Naive B cell (primary cell): ENCODE measurements around the gene ZNF239. TPM values are rescaled to one million over a fixed set of nuclear protein-coding genes. Genes with fewer than 3 reads are reported as not detected.
A peak's percentile ranks its signal among the peaks of the same experiment; 100 is the strongest.
"Not testable (repeated sequence)": the region's sequence is repeated elsewhere in the genome, so short reads cannot be mapped to it uniquely, and the experiment has no call there.

Source experiments
- ATAC-seq, 2 donors: fragments of 150-1000 bp; cut with Tn5 transposase; 2 replicates each; pipeline ENCODE4 v1.10.0; 2021; ENCODE audit warnings: low read depth in 2 of 2, mild to moderate bottlenecking in 2 of 2, moderate library complexity in 2 of 2
- DNase-seq: peaks from one replicate; pipeline ENCODE4 v3.0.0; 2022
- H3K27ac Mint-ChIP-seq, 6 donors: one replicate each; pipeline ENCODE4 v1.8.0; 2020 to 2022; ENCODE audit warnings: mild to moderate bottlenecking in 6 of 6, mixed read lengths in 6 of 6, moderate library complexity in 5 of 6, inconsistent platforms in 2 of 6
- H3K27me3 Mint-ChIP-seq, 3 donors: one replicate each; pipeline ENCODE4 v1.8.0; 2021 to 2022; ENCODE audit warnings: mixed read lengths in 3 of 3, mild to moderate bottlenecking in 1 of 3
- H3K36me3 Mint-ChIP-seq, 2 donors: one replicate each; pipeline ENCODE4 v1.8.0; 2020 to 2022; ENCODE audit warnings: mixed read lengths in 2 of 2, inconsistent platforms in 1 of 2, mild to moderate bottlenecking in 1 of 2
- H3K4me1 Mint-ChIP-seq, 3 donors: one replicate each; pipeline ENCODE4 v1.8.0; 2020 to 2022; ENCODE audit warnings: mixed read lengths in 3 of 3, inconsistent platforms in 1 of 3, mild to moderate bottlenecking in 1 of 3, moderate library complexity in 1 of 3
- H3K4me3 Mint-ChIP-seq, 8 donors: one replicate each; pipeline ENCODE4 v1.8.0; 2020 to 2022; ENCODE audit warnings: mild to moderate bottlenecking in 8 of 8, mixed read lengths in 8 of 8, moderate library complexity in 8 of 8, inconsistent platforms in 2 of 8
- H3K9me3 Mint-ChIP-seq, 7 donors: one replicate each; pipeline ENCODE4 v1.8.0; 2020 to 2022; ENCODE audit warnings: mixed read lengths in 7 of 7, mild to moderate bottlenecking in 5 of 7, inconsistent platforms in 2 of 7, moderate library complexity in 1 of 7
- polyA plus RNA-seq, 6 donors: library from polyadenylated mRNA; unstranded; fragments of 300-500 nt; fragmentation: Illumina TruSeq; gene quantifications; one replicate each; pipeline ENCODE4 v1.2.3, GENCODE V29; 2021; ENCODE audit warnings: low read depth in 6 of 6

The ZNF239 gene
- polyA plus RNA-seq, 6 donors from 2014 or later: 1.9 to 14.1 (median 3.0) TPM

DNA sequence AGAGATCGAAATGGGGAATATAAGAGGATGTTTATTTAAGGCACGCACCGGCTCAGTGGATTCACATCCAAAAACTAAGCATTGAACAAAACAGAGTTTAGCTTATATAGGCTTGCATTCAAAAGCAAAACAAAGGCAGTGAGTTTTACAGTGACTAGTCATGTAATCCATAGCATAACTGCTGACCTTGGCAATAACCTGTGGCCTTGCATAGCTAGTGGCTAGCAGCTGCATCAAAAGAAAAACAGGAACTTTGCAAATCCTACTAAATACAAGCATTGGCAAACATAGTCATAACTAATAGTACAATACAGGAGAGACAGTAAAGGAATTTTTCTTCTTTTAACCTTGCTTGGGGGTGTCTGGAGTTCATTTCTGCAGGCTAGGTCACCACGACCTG lies 22.1 kb upstream of the ZNF239 start:
- H3K4me3 Mint-ChIP-seq: peak overlapping the region in 2 of 8 donors; percentile 95 to 97
- H3K4me1 Mint-ChIP-seq: peaks cover 19 to 29% (median 26%) of the 10 kb centered on the region in 3 donors
- H3K27me3 Mint-ChIP-seq: no peaks in the 10 kb centered on the region
- peaks cover under 1 to 6% of the 10 kb centered on the region in 2 donors for H3K36me3 Mint-ChIP-seq
- ATAC-seq: no peak
- no peak overlapping the region for H3K27ac Mint-ChIP-seq
- DNase-seq: no peak
- H3K9me3 Mint-ChIP-seq: peaks cover 0 to 6% (median 3%) of the 10 kb centered on the region in 7 donors

DNA sequence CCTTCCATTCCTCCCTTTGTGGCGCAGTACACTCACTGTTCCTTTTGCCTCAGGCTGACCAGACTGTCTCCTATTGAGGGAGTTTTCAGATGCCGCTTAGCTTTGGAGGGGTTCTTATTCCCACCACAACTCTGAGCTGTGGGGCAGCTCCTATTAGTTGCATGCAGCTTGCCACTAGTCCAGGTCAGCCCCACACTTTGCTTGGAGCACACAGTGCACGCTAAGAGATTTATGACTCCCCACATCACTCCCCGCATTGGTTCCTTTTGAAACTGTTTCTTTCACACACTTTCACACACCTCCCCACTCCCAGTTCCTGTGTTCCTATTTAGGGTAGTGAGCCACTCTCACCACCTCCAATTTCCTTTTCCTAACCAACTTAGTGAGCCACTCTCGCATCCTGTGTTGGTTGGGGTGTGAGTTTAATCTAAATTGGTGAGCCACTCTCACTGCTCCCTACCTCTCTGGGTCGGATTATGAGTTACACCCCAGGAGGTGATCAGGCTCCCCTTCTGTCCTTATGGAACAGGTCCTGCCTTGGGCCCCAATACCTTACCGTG lies 21.4 kb upstream of the ZNF239 start:
- peak overlapping the region in 7 of 8 donors; percentile 73 to 97 (median 87) for H3K4me3 Mint-ChIP-seq
- DNase-seq (no peak), ATAC-seq (peak; percentile 16 to 24)
- H3K9me3 Mint-ChIP-seq: peaks cover 0 to 9% (median 4%) of the 10 kb centered on the region in 7 donors
- peaks cover 0 to 13% of the 10 kb centered on the region in 2 donors for H3K36me3 Mint-ChIP-seq
- peaks cover 19 to 29% (median 26%) of the 10 kb centered on the region in 3 donors for H3K4me1 Mint-ChIP-seq
- peak overlapping the region; percentile 69 to 92 (median 76) for H3K27ac Mint-ChIP-seq
- no peaks in the 10 kb centered on the region for H3K27me3 Mint-ChIP-seq

DNA sequence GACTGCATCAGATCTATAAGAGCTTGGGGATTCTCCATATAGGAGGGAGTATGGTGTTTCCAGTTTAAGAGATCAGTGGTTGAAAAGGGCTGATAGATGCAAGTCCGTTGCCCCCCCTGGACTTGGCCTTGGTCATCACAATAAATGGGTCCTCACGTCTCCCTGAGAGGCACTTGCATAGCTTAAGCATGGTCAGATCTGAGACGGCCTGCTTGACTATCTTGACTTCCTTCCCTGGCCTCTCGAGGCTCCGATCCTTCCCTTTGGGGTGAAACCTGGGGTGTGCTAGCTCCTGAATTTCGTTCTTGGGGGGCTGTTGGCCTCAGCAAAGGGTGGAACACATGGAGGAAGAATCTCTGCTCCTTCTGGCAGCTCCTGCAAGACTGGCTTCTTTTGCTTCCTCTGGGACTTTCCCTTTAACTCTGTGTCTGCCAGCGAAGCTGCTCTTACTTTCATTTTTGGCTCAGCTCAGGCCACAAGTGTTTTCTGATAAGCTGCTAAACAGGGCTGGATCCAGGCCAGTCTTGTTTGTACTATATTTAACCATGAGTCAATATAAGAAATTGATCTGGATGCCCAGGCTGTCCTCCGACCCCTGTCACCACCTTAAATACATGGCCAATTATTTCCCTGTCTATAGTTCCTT lies 20.7 kb upstream of the ZNF239 start:
- peaks cover 19 to 29% (median 26%) of the 10 kb centered on the region in 3 donors for H3K4me1 Mint-ChIP-seq
- peaks cover 0 to 2% (median 0%) of the 10 kb centered on the region in 3 donors for H3K27me3 Mint-ChIP-seq
- H3K9me3 Mint-ChIP-seq: peaks cover 0 to 12% (median 4%) of the 10 kb centered on the region in 7 donors
- peak overlapping the region in 5 of 6 donors; percentile 6 to 92 (median 82) for H3K27ac Mint-ChIP-seq
- peaks cover 0 to 15% of the 10 kb centered on the region in 2 donors for H3K36me3 Mint-ChIP-seq
- ATAC-seq (peak; percentile 92 to 93), DNase-seq (no peak)
- peak overlapping the region; percentile 66 to 97 (median 90) for H3K4me3 Mint-ChIP-seq

DNA sequence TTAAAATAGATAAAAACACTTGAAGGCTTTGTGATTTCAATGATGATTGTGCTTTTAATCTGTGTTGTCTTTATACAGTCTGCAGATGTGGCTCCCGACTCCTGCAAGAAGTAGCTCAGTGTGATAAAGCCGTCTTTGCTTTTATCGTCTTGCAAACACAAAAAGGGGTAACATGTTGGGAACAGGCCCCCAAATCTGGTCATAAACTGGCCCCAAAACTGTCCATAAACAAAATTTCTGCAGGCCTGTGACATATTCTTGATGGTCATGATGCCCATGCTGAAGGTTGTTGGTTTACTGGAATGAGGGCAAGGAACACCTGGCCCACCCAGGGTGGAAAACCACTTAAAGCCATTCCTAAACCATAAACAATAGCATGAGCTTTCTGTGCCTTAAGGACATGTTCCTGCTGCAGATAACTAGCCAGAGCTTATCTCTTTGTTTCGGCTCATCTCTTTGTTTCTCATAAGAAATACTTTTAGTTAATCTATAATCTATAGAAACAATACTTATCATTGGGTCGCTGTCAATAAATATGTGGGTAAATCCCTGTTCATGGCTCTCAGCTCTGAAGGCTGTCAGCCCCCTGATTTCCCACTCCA lies 17.0 kb upstream of the ZNF239 start:
- ATAC-seq (no peak), DNase-seq (no peak)
- no peak overlapping the region for H3K27ac Mint-ChIP-seq
- peaks cover 0 to 15% of the 10 kb centered on the region in 2 donors for H3K36me3 Mint-ChIP-seq
- no peak overlapping the region for H3K4me3 Mint-ChIP-seq
- H3K9me3 Mint-ChIP-seq: peaks cover 0 to 14% (median 4%) of the 10 kb centered on the region in 7 donors
- peaks cover 0 to 26% (median 12%) of the 10 kb centered on the region in 3 donors for H3K27me3 Mint-ChIP-seq
- H3K4me1 Mint-ChIP-seq: peaks cover 19 to 27% (median 22%) of the 10 kb centered on the region in 3 donors

DNA sequence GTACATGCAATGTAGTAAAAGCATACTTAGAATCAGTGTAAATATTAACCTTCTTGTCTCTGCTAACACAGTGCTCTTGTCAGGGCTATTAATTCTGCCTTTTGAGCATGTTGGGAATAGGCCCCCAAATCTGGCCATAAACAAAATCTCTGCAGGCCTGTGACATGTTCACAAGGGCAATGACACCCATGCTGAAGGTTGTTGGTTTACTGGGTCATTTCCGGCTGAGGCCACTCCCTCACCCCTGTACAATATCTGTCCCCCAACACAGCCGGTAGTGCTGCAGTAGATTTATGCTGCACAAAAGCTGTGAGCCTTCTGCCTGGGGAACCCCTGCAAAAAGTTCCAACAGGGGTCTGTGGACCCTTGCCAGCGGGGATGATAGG lies 12.3 kb upstream of the ZNF239 start:
- Mint-ChIP-seq H3K36me3 (peaks cover 0 to 10% of the 10 kb centered on the region in 2 donors), H3K9me3 (peaks cover 0 to 10% (median 4%) of the 10 kb centered on the region in 7 donors), H3K27me3 (peaks cover 17 to 29% (median 18%) of the 10 kb centered on the region in 3 donors)
- not testable (repeated sequence) for H3K4me1 Mint-ChIP-seq, ATAC-seq, H3K4me3 Mint-ChIP-seq, DNase-seq, H3K27ac Mint-ChIP-seq

DNA sequence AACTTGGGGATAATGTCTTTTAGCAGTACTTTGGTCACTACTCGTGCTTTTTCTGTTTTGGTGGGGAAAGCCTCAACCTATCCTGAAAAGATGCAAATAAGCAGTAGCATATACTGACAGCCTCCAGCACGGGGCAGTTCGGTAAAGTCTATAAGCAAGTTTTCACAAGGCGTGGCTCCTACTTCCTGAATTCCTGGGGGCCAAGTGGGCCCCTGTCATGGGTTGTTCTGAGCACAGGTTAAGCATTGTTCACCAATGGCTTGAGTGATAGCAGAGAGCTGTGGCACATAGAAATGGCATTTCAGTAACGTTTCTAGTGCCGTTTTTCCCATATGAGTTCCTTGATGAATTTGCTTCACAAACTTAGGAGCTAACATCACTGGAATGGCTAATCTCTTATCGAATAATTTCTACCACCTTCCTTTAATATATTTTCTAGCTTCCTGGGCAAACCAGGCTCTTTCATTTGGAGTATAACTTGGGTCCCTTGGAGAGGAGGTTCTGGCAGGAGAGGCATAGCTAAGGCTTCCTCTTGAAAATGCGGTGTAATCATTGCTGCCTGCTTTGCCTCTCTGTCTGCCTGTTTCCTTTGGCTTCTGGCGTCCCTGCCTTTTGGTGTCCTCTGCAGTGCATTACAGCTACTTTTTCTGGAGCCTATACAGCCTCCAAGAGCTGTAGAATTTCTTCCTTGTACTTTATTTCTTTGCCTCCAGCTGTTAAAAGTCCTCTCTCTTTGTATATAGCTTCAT lies 11.7 kb upstream of the ZNF239 start:
- Mint-ChIP-seq H3K4me3 (no peak overlapping the region), H3K27ac (no peak overlapping the region), H3K36me3 (peaks cover 0 to 5% of the 10 kb centered on the region in 2 donors), H3K27me3 (peaks cover 18 to 29% (median 21%) of the 10 kb centered on the region in 3 donors), H3K4me1 (no peaks in the 10 kb centered on the region), H3K9me3 (peaks cover 0 to 5% (median 0%) of the 10 kb centered on the region in 7 donors)
- ATAC-seq (no peak), DNase-seq (no peak)

DNA sequence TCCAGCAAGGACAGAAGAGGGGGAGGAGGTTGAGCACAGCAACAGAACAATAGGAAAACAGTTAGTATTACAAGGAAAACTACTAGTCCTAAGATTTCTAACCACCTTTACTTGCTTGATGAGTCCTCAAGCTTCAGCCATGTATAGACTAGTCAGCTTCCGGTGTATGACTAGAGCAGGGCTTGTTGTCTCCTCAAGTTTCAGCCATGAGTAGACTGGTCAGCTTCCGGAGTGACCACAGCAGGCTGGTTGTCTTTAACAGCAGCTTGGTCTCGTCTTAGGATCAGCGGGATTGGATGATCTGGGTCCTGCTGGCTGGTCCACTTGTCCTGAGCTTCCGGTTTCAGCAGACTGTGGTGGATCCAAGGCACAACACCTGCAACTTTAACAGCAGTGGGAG lies 10.6 kb upstream of the ZNF239 start:
- no peak for DNase-seq
- H3K4me3 Mint-ChIP-seq: no peak overlapping the region

DNA sequence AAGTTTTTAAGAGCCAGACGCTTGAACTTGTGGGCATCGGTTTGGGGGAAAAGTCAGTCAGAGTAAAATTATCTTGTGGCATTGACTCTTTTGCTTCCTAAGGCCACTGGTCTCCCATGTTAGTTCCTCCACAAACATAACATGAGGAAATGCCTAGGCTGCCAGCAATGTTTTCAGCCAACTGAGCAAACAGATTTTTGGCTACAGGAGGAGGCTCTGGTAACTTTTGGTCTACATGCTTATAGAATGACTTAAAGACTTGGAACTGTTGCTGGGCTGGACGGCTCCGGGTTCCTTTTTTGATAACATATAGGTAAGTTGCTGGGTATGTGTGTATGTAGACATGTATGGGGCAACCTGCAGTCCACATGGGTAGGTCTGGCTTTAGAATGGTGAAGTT lies 9.6 kb upstream of the ZNF239 start:
- peaks cover 18 to 32% (median 18%) of the 10 kb centered on the region in 3 donors for H3K27me3 Mint-ChIP-seq
- H3K4me3 Mint-ChIP-seq: no peak overlapping the region
- H3K27ac Mint-ChIP-seq: no peak overlapping the region
- DNase-seq: no peak
- no peaks in the 10 kb centered on the region for H3K36me3 Mint-ChIP-seq
- peaks cover 0 to 4% (median 0%) of the 10 kb centered on the region in 7 donors for H3K9me3 Mint-ChIP-seq
- H3K4me1 Mint-ChIP-seq: no peaks in the 10 kb centered on the region
- no peak for ATAC-seq

More for the DNA sequence above, 10.6 kb upstream of the ZNF239 start:
- H3K9me3 Mint-ChIP-seq: peaks cover 0 to 4% (median 0%) of the 10 kb centered on the region in 7 donors
- peaks cover 18 to 32% (median 28%) of the 10 kb centered on the region in 3 donors for H3K27me3 Mint-ChIP-seq
- no peaks in the 10 kb centered on the region for H3K4me1 Mint-ChIP-seq
- no peak for ATAC-seq
- H3K36me3 Mint-ChIP-seq: no peaks in the 10 kb centered on the region
- no peak overlapping the region for H3K27ac Mint-ChIP-seq

DNA sequence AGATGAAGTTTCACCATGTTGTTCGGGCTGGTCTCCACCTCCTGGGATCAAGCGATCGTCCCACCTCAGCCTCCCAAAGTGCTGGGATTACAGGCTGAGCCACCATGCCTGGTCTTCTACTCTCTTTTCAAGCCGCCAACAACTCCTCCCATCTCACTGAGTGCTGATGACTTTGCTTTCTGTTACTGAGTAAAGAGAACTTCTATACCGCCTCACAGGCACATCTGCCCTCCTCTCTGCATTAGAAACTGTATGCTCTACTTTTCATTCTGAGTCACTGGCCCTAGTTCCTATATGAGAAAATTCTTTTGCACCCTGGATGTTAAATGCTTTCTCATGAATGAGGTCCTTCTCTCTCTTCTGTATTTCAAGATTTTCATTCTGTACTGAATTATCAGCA lies 2.2 kb upstream of the ZNF239 start:
- DNase-seq: no peak
- peaks cover 28 to 41% (median 28%) of the 10 kb centered on the region in 3 donors for H3K4me1 Mint-ChIP-seq
- H3K27me3 Mint-ChIP-seq: peaks cover 0 to 15% (median 0%) of the 10 kb centered on the region in 3 donors
- H3K4me3 Mint-ChIP-seq: peak overlapping the region in 3 of 8 donors; percentile 3 to 53 (median 33)
- H3K9me3 Mint-ChIP-seq: peaks cover 0 to 14% (median 5%) of the 10 kb centered on the region in 7 donors
- H3K36me3 Mint-ChIP-seq: peaks cover 8 to 14% of the 10 kb centered on the region in 2 donors
- no peak for ATAC-seq
- H3K27ac Mint-ChIP-seq: peak overlapping the region in 3 of 6 donors; percentile 53 to 59 (median 56)

DNA sequence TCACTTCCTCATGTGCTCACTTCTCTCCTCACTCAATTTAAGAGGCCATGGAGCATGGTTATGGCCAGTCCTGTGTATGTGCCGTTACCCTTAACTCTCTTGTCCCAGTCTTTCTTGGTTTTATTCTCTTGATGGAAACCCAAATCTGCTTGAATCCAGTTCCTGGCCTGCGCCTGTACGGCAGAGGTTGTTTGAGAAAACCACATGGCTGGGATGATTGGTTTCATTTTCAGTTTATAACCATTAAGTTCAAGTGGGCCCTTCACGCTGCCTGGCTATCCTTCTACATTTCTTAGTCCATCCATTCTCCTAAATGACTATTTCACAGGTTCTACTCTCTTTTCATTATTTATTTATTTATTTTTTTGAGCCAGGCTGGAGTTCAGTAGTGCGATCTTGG lies 1.6 kb upstream of the ZNF239 start:
- peaks cover 31 to 46% (median 33%) of the 10 kb centered on the region in 3 donors for H3K4me1 Mint-ChIP-seq
- ATAC-seq (no peak), DNase-seq (no peak)
- H3K27me3 Mint-ChIP-seq: peaks cover 0 to 10% (median 0%) of the 10 kb centered on the region in 3 donors
- H3K27ac Mint-ChIP-seq: peak overlapping the region in 2 of 6 donors; percentile 32 to 53
- peaks cover 8 to 14% of the 10 kb centered on the region in 2 donors for H3K36me3 Mint-ChIP-seq
- peak overlapping the region; percentile 49 to 95 (median 74) for H3K4me3 Mint-ChIP-seq
- peaks cover 0 to 14% (median 5%) of the 10 kb centered on the region in 7 donors for H3K9me3 Mint-ChIP-seq

DNA sequence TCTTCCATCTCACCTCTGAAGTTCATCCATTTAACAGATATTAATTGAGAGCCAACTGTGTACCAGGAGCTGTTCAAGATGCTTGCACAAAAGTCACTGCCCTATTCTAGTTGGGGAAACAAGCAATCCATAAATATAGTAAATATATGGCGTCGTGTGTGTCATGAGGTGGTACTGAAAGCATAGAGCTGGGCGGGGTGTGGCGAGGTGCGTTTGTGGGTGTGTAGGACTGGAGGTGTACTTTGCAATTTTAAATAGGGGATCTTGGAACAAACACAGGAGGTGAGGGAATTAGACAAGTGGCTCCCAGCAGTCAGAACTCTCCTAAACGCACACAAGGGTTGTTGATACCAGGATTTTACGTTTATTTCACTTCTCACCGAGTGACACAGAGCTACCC lies 490 bp upstream of the ZNF239 start:
- ATAC-seq (no peak), DNase-seq (no peak)
- Mint-ChIP-seq H3K4me1 (peaks cover 32 to 50% (median 42%) of the 10 kb centered on the region in 3 donors), H3K27me3 (no peaks in the 10 kb centered on the region), H3K36me3 (peaks cover 8 to 14% of the 10 kb centered on the region in 2 donors), H3K4me3 (peak overlapping the region; percentile 87 to 97 (median 92)), H3K9me3 (peaks cover 0 to 13% (median 5%) of the 10 kb centered on the region in 7 donors), H3K27ac (peak overlapping the region; percentile 61 to 97 (median 91))

DNA sequence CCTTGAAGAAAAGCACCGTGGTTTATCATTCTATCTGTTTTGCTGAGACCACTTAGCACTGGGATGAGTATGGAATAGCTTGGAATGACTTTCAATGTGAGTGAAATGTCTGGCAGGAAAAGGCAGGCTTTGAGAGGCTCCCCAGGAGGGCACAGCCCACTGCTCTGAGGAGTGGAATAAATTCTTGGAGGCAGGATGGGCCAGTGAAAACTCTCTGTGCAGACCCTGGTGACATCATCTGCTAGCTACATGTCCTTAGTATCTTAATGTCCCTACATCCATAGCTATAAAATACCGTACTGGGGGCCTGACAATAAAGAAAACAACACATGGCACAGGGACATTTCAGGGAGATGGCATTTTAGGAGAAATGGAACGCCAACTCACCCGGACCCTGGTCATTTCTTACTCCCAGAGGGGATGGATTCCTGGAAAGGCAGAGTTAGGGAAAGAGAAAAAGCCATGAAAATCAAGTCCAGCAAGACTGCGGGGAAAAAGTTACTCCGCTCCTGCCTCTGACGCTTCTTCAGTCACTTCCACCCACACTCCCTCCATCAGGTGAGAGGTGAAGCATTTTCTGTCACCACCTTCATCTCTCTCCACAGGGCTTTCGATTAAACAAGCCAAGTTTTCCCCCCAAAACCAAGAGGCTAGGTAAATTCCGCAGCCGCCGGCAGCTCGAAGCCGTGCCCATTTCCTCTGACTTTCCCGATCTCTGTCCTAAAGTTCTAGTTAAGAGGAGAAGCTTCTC lies 991 bp downstream of the ZNF239 start:
- H3K4me1 Mint-ChIP-seq: peaks cover 32 to 50% (median 42%) of the 10 kb centered on the region in 3 donors
- DNase-seq (no peak), ATAC-seq (no peak)
- peaks cover 8 to 14% of the 10 kb centered on the region in 2 donors for H3K36me3 Mint-ChIP-seq
- H3K27ac Mint-ChIP-seq: peak overlapping the region in 5 of 6 donors; percentile 12 to 91 (median 79)
- peak overlapping the region; percentile 60 to 93 (median 84) for H3K4me3 Mint-ChIP-seq
- peaks cover 0 to 13% (median 5%) of the 10 kb centered on the region in 7 donors for H3K9me3 Mint-ChIP-seq
- no peaks in the 10 kb centered on the region for H3K27me3 Mint-ChIP-seq
